Breast epithelium (tissue), 4 donors: ENCODE data around the gene TICRR. TPM values are rescaled to one million over a fixed set of nuclear protein-coding genes. Genes with fewer than 3 reads are reported as not detected.

Experiments used
- DNase-seq, 2 donors: peaks; one replicate each; pipeline ENCODE4 v3.0.0-alpha.2; 2019; ENCODE audit warnings: low spot score in 2 of 2
- H3K27ac ChIP-seq, 2 donors: fragments of 200-600 bp; sonication (generic) in 1 of 2; one replicate each; pipeline ENCODE4 v1.5.1; 2016 to 2019; ENCODE audit warnings: mild to moderate bottlenecking in 1 of 2
- H3K27me3 ChIP-seq, 2 donors: fragments of 200-600 bp; sonication (generic) in 1 of 2; one replicate each; pipeline versions ENCODE4 v1.5.1 to v1.6.0; 2017 to 2019; ENCODE audit warnings: control low read depth in 1 of 2, mild to moderate bottlenecking in 1 of 2
- H3K36me3 ChIP-seq: fragments of 200-600 bp; one replicate; pipeline ENCODE4 v1.5.1; 2019
- H3K4me1 ChIP-seq, 2 donors: fragments of 200-600 bp; sonication (generic); one replicate each; pipeline ENCODE4 v1.5.1; 2016 to 2019; ENCODE audit warnings: control low read depth in 1 of 2
- H3K4me3 ChIP-seq, 3 donors: fragments of 200-600 bp; sonication (generic); 1 replicate in 2 of 3; 2 replicates in 1 of 3; pipeline ENCODE4 v1.5.1; 2016 to 2019; ENCODE audit warnings: mild to moderate bottlenecking in 3 of 3, moderate library complexity in 2 of 3
- H3K9me3 ChIP-seq, 2 donors: fragments of 200-600 bp; sonication (generic) in 1 of 2; one replicate each; pipeline ENCODE4 v1.5.1; 2016 to 2019; ENCODE audit warnings: control low read depth in 1 of 2
- POLR2A ChIP-seq: fragments of 450-650 bp; IDR thresholded peaks from one replicate; pipeline ENCODE4 v1.6.1; 2016; ENCODE audit warnings: antibody characterized with exemption, mild to moderate bottlenecking, moderate library complexity
- POLR2AphosphoS5 ChIP-seq, 3 donors: sonication (generic); formaldehyde crosslinking; IDR thresholded peaks; one replicate each; pipeline ENCODE4 v1.6.1; 2017; ENCODE audit warnings: antibody characterized with exemption in 3 of 3
- intact Hi-C: fragments of 100-400 bp; cut with DNase I; formaldehyde crosslinking; loops from one replicate; pipeline ENCODE4 v1.15.1; 2023; ENCODE audit warnings: low total_unique reads
- total RNA-seq, 3 donors: library from RNA; depleted of rRNA; stranded (reverse); fragments of >200 nt; gene quantifications; one replicate each; pipeline ENCODE4 v1.1.0, GENCODE V29; 2016
- TF ChIP-seq, protein P1 (sequence below), 3 donors: fragments of 450-650 bp; IDR thresholded peaks; one replicate each; pipeline ENCODE4 v1.5.1; 2016 to 2017; ENCODE audit warnings: antibody characterized with exemption in 3 of 3, mild to moderate bottlenecking in 3 of 3, moderate library complexity in 3 of 3

The TICRR gene
- total RNA-seq, 3 donors from 2014 or later, result 0.15 to 0.16 TPM; not detected in 1

GRCh38 chr15:89632563-89633430 is 57.5 kb downstream of the TICRR start:
- Histone ChIP-seq H3K4me3 (no peak overlapping the region), H3K36me3 (no peaks in the 10 kb centered on the region), H3K27ac (no peak overlapping the region), H3K27me3 (no peaks in the 10 kb centered on the region), H3K4me1 (no peaks in the 10 kb centered on the region), H3K9me3 (no peaks in the 10 kb centered on the region)
- no peak for TF ChIP-seq POLR2AphosphoS5 (IDR thresholded peaks at IDR 0.05)
- no peak for TF ChIP-seq POLR2A
- TF ChIP-seq, protein P1, sequence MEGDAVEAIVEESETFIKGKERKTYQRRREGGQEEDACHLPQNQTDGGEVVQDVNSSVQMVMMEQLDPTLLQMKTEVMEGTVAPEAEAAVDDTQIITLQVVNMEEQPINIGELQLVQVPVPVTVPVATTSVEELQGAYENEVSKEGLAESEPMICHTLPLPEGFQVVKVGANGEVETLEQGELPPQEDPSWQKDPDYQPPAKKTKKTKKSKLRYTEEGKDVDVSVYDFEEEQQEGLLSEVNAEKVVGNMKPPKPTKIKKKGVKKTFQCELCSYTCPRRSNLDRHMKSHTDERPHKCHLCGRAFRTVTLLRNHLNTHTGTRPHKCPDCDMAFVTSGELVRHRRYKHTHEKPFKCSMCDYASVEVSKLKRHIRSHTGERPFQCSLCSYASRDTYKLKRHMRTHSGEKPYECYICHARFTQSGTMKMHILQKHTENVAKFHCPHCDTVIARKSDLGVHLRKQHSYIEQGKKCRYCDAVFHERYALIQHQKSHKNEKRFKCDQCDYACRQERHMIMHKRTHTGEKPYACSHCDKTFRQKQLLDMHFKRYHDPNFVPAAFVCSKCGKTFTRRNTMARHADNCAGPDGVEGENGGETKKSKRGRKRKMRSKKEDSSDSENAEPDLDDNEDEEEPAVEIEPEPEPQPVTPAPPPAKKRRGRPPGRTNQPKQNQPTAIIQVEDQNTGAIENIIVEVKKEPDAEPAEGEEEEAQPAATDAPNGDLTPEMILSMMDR (IDR thresholded peaks at IDR 0.05), result no peak
- intact Hi-C loops, result no loop called here
- DNase-seq, result no peak

GRCh38 chr15:89633585-89633984 is 58.3 kb downstream of the TICRR start:
- intact Hi-C loops, result no loop called here
- TF ChIP-seq POLR2A, result no peak
- TF ChIP-seq POLR2AphosphoS5 (IDR thresholded peaks at IDR 0.05), result no peak
- TF ChIP-seq, protein P1 (IDR thresholded peaks at IDR 0.05), result no peak

GRCh38 chr15:89640245-89640644 is 65.0 kb downstream of the TICRR start:
- H3K4me1 ChIP-seq, result no peaks in the 10 kb centered on the region
- H3K4me3 ChIP-seq, result no peak overlapping the region
- intact Hi-C loops, result loop anchor here (10.0 kb wide), 1 partner anchor 115 kb away; the partner anchor contains the start of gene MESP1
- H3K27ac ChIP-seq, result no peak overlapping the region
- no peaks in the 10 kb centered on the region for H3K9me3 ChIP-seq
- no peaks in the 10 kb centered on the region for H3K27me3 ChIP-seq
- TF ChIP-seq, protein P1 (IDR thresholded peaks at IDR 0.05), result no peak
- no peak for TF ChIP-seq POLR2AphosphoS5 (IDR thresholded peaks at IDR 0.05)
- no peak for TF ChIP-seq POLR2A
- DNase-seq, result no peak
- no peaks in the 10 kb centered on the region for H3K36me3 ChIP-seq

More at GRCh38 chr15:89633585-89633984, 58.3 kb downstream of the TICRR start:
- H3K4me1 ChIP-seq, result no peaks in the 10 kb centered on the region
- no peaks in the 10 kb centered on the region for H3K36me3 ChIP-seq
- H3K4me3 ChIP-seq, result no peak overlapping the region
- H3K27ac ChIP-seq, result no peak overlapping the region
- DNase-seq, result no peak
- H3K27me3 ChIP-seq, result no peaks in the 10 kb centered on the region
- H3K9me3 ChIP-seq, result no peaks in the 10 kb centered on the region

DNA sequence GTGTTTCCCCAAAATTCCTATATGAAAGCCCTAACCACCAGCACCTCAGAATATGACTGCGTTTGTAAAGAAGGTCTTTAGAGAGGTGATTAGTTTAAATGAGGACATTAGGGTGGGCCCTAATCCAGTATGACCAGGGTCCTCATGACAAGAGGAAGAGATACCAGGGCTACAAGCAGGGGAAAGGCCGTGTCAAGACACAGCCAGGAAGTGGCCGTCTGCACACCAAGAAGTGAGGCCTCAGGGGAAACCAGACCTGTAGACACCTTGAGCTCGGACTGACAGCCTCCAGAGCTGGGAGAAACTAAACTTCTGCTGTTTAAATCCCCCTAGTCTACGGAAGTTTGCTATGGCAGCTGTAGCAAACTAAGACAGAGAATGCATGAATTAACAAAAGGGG is 65.8 kb downstream of the TICRR start:
- no peaks in the 10 kb centered on the region for H3K9me3 ChIP-seq
- H3K27ac ChIP-seq, result no peak overlapping the region
- no peaks in the 10 kb centered on the region for H3K4me1 ChIP-seq
- no peaks in the 10 kb centered on the region for H3K36me3 ChIP-seq
- H3K4me3 ChIP-seq, result no peak overlapping the region
- TF ChIP-seq POLR2AphosphoS5 (IDR thresholded peaks at IDR 0.05) (no peak), POLR2A (no peak)
- intact Hi-C loops, result loop anchor here (10.0 kb wide), 1 partner anchor 114 kb away; the partner anchor contains the start of gene MESP1
- no peaks in the 10 kb centered on the region for H3K27me3 ChIP-seq
- DNase-seq, result no peak

GRCh38 chr15:89642106-89642505 is 66.8 kb downstream of the TICRR start:
- no peaks in the 10 kb centered on the region for H3K4me1 ChIP-seq
- TF ChIP-seq POLR2AphosphoS5 (IDR thresholded peaks at IDR 0.05), result no peak
- no peak for TF ChIP-seq POLR2A
- no peak overlapping the region for H3K27ac ChIP-seq
- H3K27me3 ChIP-seq, result no peaks in the 10 kb centered on the region
- no peaks in the 10 kb centered on the region for H3K9me3 ChIP-seq
- intact Hi-C loops, result loop anchor here (10.0 kb wide), 1 partner anchor 113 kb away; the partner anchor contains the start of gene MESP1
- DNase-seq, result no peak
- no peaks in the 10 kb centered on the region for H3K36me3 ChIP-seq
- no peak overlapping the region for H3K4me3 ChIP-seq

GRCh38 chr15:89645680-89646079 is 70.4 kb downstream of the TICRR start:
- no peaks in the 10 kb centered on the region for H3K27me3 ChIP-seq
- no peaks in the 10 kb centered on the region for H3K4me1 ChIP-seq
- no peak overlapping the region for H3K27ac ChIP-seq
- TF ChIP-seq POLR2A, result no peak
- TF ChIP-seq POLR2AphosphoS5 (IDR thresholded peaks at IDR 0.05), result no peak
- TF ChIP-seq, protein P1 (IDR thresholded peaks at IDR 0.05), result no peak
- H3K4me3 ChIP-seq, result no peak overlapping the region
- no peaks in the 10 kb centered on the region for H3K9me3 ChIP-seq
- H3K36me3 ChIP-seq, result no peaks in the 10 kb centered on the region
- intact Hi-C loops, result loop anchor here (10.0 kb wide), 1 partner anchor 109 kb away; the partner anchor contains the start of gene MESP1
- DNase-seq, result no peak
